Superior temporal gyrus (tissue), 1 donor: ENCODE results near the gene DUSP14.

Source experiments
- DNase-seq: peaks from one replicate; pipeline ENCODE4 v3.0.0-alpha.2; 2016; ENCODE audit errors: extremely low spot score

The DUSP14 gene

GRCh38 chr17:37558299-37558698, 68.6 kb downstream of the DUSP14 start:
- no peak for DNase-seq

- no peak for DNase-seq
Observed at GRCh38 chr17:37562016-37562745, 72.5 kb downstream of the DUSP14 start.
